H1 (cell line): ENCODE data around the gene CDX2. TPM values are rescaled to one million over a fixed set of nuclear protein-coding genes. Genes with fewer than 3 reads are reported as not detected.

Experiments
- CTCF ChIA-PET: fragments of 300-600 bp; sonication (Branson Sonifier 250); formaldehyde crosslinking; loops from one replicate; lab custom pipeline; 2021; ENCODE audit not compliant: partially characterized antibody; lab: Charles Lee
- POLR2A ChIA-PET: fragments of 300-600 bp; sonication (Branson Sonifier 250); formaldehyde crosslinking; loops from one replicate; lab custom pipeline; 2021; ENCODE audit warnings: inconsistent platforms; ENCODE audit not compliant: partially characterized antibody; lab: Charles Lee
- DNase-seq, 2 experiments: peaks; one replicate each; pipeline versions ENCODE4 v3.0.0 to v3.0.0-alpha.2; 2010 to 2022; ENCODE audit warnings: low spot score in 2 of 2, low read depth in 1 of 2, mixed read lengths in 1 of 2
- FAIRE-seq: peaks from 2 replicates; lab custom pipeline; 2011; peaks lifted over from hg19 to GRCh38; lab: Jason Lieb, UNC
- H2AFZ ChIP-seq: 2 replicates; pipeline ENCODE4 v1.8.1; 2012; ENCODE audit warnings: low read length, inconsistent platforms
- H2AK5ac ChIP-seq: 2 replicates; pipeline ENCODE4 v1.6.1; 2013; ENCODE audit warnings: low read depth, low read length
- H2BK120ac ChIP-seq: replicated peaks from 2 replicates; pipeline ENCODE3; 2013; ENCODE audit warnings: low read depth, low read length, inconsistent platforms
- H2BK12ac ChIP-seq: 2 replicates; pipeline ENCODE4 v1.6.1; 2013; ENCODE audit warnings: low read depth, low read length
- H2BK15ac ChIP-seq: 2 replicates; pipeline ENCODE4 v1.6.1; 2013; ENCODE audit warnings: low read length
- H2BK20ac ChIP-seq: 2 replicates; pipeline ENCODE4 v1.6.1; 2013; ENCODE audit warnings: low read length
- H2BK5ac ChIP-seq: 2 replicates; pipeline ENCODE4 v1.6.1; 2013; ENCODE audit warnings: low read depth, low read length
- H3K14ac ChIP-seq: 2 replicates; pipeline ENCODE4 v1.6.1; 2013; ENCODE audit warnings: inconsistent platforms; ENCODE audit not compliant: insufficient read length
- H3K18ac ChIP-seq: 2 replicates; pipeline ENCODE4 v1.6.1; 2013; ENCODE audit warnings: low read length; ENCODE audit errors: extremely low read depth
- H3K23ac ChIP-seq: 2 replicates; pipeline ENCODE4 v1.6.1; 2013; ENCODE audit warnings: inconsistent platforms; ENCODE audit not compliant: insufficient read length
- H3K23me2 ChIP-seq: 2 replicates; pipeline ENCODE4 v1.6.1; 2013; ENCODE audit warnings: low read depth, low read length
- H3K27ac ChIP-seq: 2 replicates; pipeline ENCODE4 v1.6.1; 2011; ENCODE audit warnings: low read depth, low read length, inconsistent platforms
- H3K27me3 ChIP-seq, 4 experiments: replicated peaks in 1 of 4; 1 replicate in 1 of 4; 2 replicates in 3 of 4; pipeline versions ENCODE4 v1.6.1 to v1.8.1; 2011 to 2013; ENCODE audit warnings: low read length in 3 of 4, mild to moderate bottlenecking in 3 of 4, inconsistent platforms in 2 of 4, mixed read lengths in 2 of 4, moderate library complexity in 1 of 4; ENCODE audit not compliant: control insufficient read depth in 3 of 4, insufficient read depth in 3 of 4; ENCODE audit errors: extremely low read depth in 1 of 4
- H3K36me3 ChIP-seq, 4 experiments: 2 replicates each; pipeline versions ENCODE4 v1.6.1 to v1.8.1; 2011 to 2013; ENCODE audit warnings: mild to moderate bottlenecking in 4 of 4, low read length in 3 of 4, moderate library complexity in 2 of 4, control low read depth in 1 of 4, inconsistent platforms in 1 of 4; ENCODE audit not compliant: insufficient read depth in 4 of 4, control insufficient read depth in 2 of 4
- H3K4ac ChIP-seq: replicated peaks from 2 replicates; pipeline ENCODE3; 2013; ENCODE audit warnings: low read length, low read depth, mixed read lengths, inconsistent platforms; ENCODE audit not compliant: insufficient read length
- H3K4me1 ChIP-seq, 4 experiments: replicated peaks in 1 of 4; 1 replicate in 1 of 4; 2 replicates in 3 of 4; pipeline versions ENCODE4 v1.6.1 to v1.8.1; 2011 to 2013; ENCODE audit warnings: low read length in 3 of 4, inconsistent platforms in 2 of 4, mixed read lengths in 1 of 4; ENCODE audit not compliant: insufficient read depth in 4 of 4, control insufficient read depth in 3 of 4
- H3K4me2 ChIP-seq, 2 experiments: 2 replicates each; pipeline versions ENCODE4 v1.6.1 to v1.8.1; 2011 to 2013; ENCODE audit warnings: low read depth in 2 of 2, low read length in 2 of 2, control low read depth in 1 of 2, inconsistent platforms in 1 of 2, mild to moderate bottlenecking in 1 of 2; ENCODE audit not compliant: insufficient read depth in 1 of 2
- H3K4me3 ChIP-seq, 4 experiments: fragments of 200-600, 300-600 bp in 1 of 4; sonication (generic), shearing (Covaris generic), sonication (Bioruptor Twin) in 1 of 4; 2 replicates each; pipeline versions ENCODE4 v1.5.1 to v1.8.1; 2011 to 2016; ENCODE audit warnings: low read length in 4 of 4, low read depth in 3 of 4, control low read depth in 2 of 4, inconsistent platforms in 2 of 4, mild to moderate bottlenecking in 2 of 4, mixed read lengths in 1 of 4, moderate library complexity in 1 of 4; ENCODE audit not compliant: insufficient read depth in 2 of 4; ENCODE audit errors: extremely low read depth in 1 of 4
- H3K56ac ChIP-seq: replicated peaks from 2 replicates; pipeline ENCODE3; 2013; ENCODE audit warnings: low read depth, mild to moderate bottlenecking, mixed read lengths, low read length, inconsistent platforms; ENCODE audit not compliant: insufficient read length
- H3K79me1 ChIP-seq: 2 replicates; pipeline ENCODE4 v1.6.1; 2013; ENCODE audit warnings: low read depth, low read length, control low read depth
- H3K79me2 ChIP-seq, 2 experiments: 2 replicates each; pipeline versions ENCODE4 v1.6.1 to v1.8.1; 2012 to 2013; ENCODE audit warnings: low read length in 2 of 2, mild to moderate bottlenecking in 2 of 2, inconsistent platforms in 1 of 2; ENCODE audit not compliant: insufficient read depth in 2 of 2, control insufficient read depth in 1 of 2
- H3K9ac ChIP-seq, 4 experiments: replicated peaks in 1 of 4; 1 replicate in 1 of 4; 2 replicates in 3 of 4; pipeline versions ENCODE4 v1.6.1 to v1.8.1; 2011 to 2013; ENCODE audit warnings: low read depth in 3 of 4, low read length in 3 of 4, control low read depth in 2 of 4, mild to moderate bottlenecking in 2 of 4, moderate library complexity in 2 of 4, inconsistent platforms in 1 of 4; ENCODE audit errors: extremely low read depth in 1 of 4
- H3K9me3 ChIP-seq, 2 experiments: 2 replicates each; pipeline versions ENCODE4 v1.6.1 to v1.8.1; 2012 to 2013; ENCODE audit warnings: mild to moderate bottlenecking in 2 of 2, moderate library complexity in 2 of 2, control low read depth in 1 of 2, inconsistent platforms in 1 of 2, low read depth in 1 of 2, low read length in 1 of 2, mixed read lengths in 1 of 2; ENCODE audit not compliant: insufficient read depth in 2 of 2
- H4K20me1 ChIP-seq, 2 experiments: replicated peaks in 1 of 2; 2 replicates each; pipeline versions ENCODE3 to v1.8.1; 2011 to 2013; ENCODE audit warnings: inconsistent platforms in 2 of 2, low read length in 2 of 2, mild to moderate bottlenecking in 1 of 2; ENCODE audit not compliant: insufficient read depth in 2 of 2, control insufficient read depth in 1 of 2
- H4K5ac ChIP-seq: 2 replicates; pipeline ENCODE4 v1.6.1; 2013; ENCODE audit warnings: low read length, low read depth, mixed read lengths, inconsistent platforms; ENCODE audit not compliant: insufficient read length
- H4K8ac ChIP-seq: 2 replicates; pipeline ENCODE4 v1.8.0; 2013; ENCODE audit warnings: mild to moderate bottlenecking, moderate library complexity, low read length, inconsistent platforms; ENCODE audit not compliant: insufficient read depth; ENCODE audit errors: extremely low read depth
- H4K91ac ChIP-seq: replicated peaks from 2 replicates; pipeline ENCODE3; 2013; ENCODE audit warnings: low read length, mixed read lengths, inconsistent platforms; ENCODE audit not compliant: insufficient read length
- EZH2 ChIP-seq: fragments of 200-600 bp; sonication (generic); IDR thresholded peaks from 2 replicates; pipeline ENCODE4 v1.7.1; 2012; ENCODE audit warnings: low read depth, mild to moderate bottlenecking, moderate library complexity, low read length, inconsistent platforms; ENCODE audit not compliant: severe bottlenecking
- RBBP5 ChIP-seq: IDR thresholded peaks from 2 replicates; pipeline ENCODE4 v1.7.1; 2012; ENCODE audit warnings: low read depth, mild to moderate bottlenecking, inconsistent platforms, low read length, moderate library complexity, borderline replicate concordance
- RNF2 ChIP-seq: fragments of 200-900, 300-1000 bp; sonication (generic); IDR thresholded peaks from 2 replicates; pipeline ENCODE4 v1.7.1; 2016; ENCODE audit warnings: borderline replicate concordance, low read depth, mild to moderate bottlenecking, antibody characterized with exemption, low read length; ENCODE audit not compliant: poor library complexity, severe bottlenecking; ENCODE audit errors: missing control alignments
- SP1 ChIP-seq: IDR thresholded peaks from 2 replicates; pipeline ENCODE4 v1.6.1; 2011; ENCODE audit warnings: low read depth, low read length
- SUZ12 ChIP-seq: fragments of 200-600 bp; sonication (generic); IDR thresholded peaks from 2 replicates; pipeline ENCODE4 v1.6.1; 2012; ENCODE audit warnings: mild to moderate bottlenecking, inconsistent platforms, low read length, moderate library complexity, mixed read lengths
- TCF12 ChIP-seq: IDR thresholded peaks from 2 replicates; pipeline ENCODE4 v1.6.1; 2011; ENCODE audit warnings: low read depth, mild to moderate bottlenecking, low read length
- YY1 ChIP-seq: IDR thresholded peaks from 2 replicates; pipeline ENCODE4 v1.6.1; 2011; ENCODE audit warnings: low read depth, mild to moderate bottlenecking, low read length
- WGBS, 2 experiments: shearing (Covaris generic) in 1 of 2; methylation state at CpG; one replicate each; pipeline versions ENCODE4 v1.1.6 to v1.1.7; 2013 to 2015; ENCODE audit warnings: low lambda C conversion rate in 2 of 2, mixed read lengths in 2 of 2, inconsistent platforms in 1 of 2, low coverage in 1 of 2, missing lambda C conversion rate in 1 of 2; ENCODE audit not compliant: insufficient replicate concordance in 2 of 2, insufficient coverage in 1 of 2, insufficient read length in 1 of 2; ENCODE audit errors: extremely low coverage in 1 of 2, missing lambda C conversion rate in 1 of 2; 5-methylcytosine and 5-hydroxymethylcytosine counted together
- polyA plus RNA-seq, 7 experiments: library from polyadenylated mRNA; depleted of rRNA in 3 of 7; stranded (reverse) in 5 of 7; unstranded in 2 of 7; fragments of >200 nt in 5 of 7; fragments of 200-250 nt in 2 of 7; gene quantifications; 1 replicate in 5 of 7; 2 replicates in 1 of 7; 4 replicates in 1 of 7; pipeline versions ENCODE4 v1.2.1 to v1.2.3, GENCODE V29; 2011 to 2013; ENCODE audit warnings: missing spikeins in 2 of 7, mixed read lengths in 2 of 7
- total RNA-seq: library from RNA; stranded (reverse); fragmentation: NEBNext Ultra II Directional; extraction: Animal tissue kit (Norgen Biotek cat#: 25700); gene quantifications from 2 replicates; pipeline ENCODE4 v1.2.1, GENCODE V29; 2021

The CDX2 gene
- total and polyA plus RNA-seq, 2 of the 8 experiments (the other 6 are each of a cell fraction or from before 2014, with no cell fraction given): 0.09 TPM; not detected in 1

DNA sequence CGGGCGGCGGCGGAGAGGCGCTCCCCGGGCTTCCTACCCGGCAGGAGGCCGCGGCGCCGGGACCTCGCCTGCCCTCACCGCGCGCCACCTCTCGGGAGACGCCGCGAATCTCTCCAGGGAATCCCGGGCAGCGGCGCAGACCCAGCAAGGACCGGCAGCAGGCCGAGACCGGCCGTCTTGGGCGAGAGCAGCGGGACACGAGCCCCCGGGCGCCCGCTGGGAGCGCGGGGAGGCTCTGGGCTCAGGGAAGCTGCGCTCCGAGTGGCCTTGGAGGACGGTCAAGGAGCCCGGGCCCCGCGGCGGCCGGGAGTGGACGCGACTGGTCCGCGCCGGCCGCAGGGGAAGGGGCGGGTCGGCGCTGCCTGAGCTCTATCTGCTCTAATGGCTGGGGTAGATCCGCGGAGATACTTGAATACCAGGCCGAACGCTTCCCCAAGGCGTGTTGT is 14.7 kb downstream of the CDX2 start:
- Histone ChIP-seq H3K4me2 (peak overlapping the region; percentile 2 to 88), H4K91ac (no peak overlapping the region), H3K79me2 (no peaks in the 10 kb centered on the region), H2BK12ac (no peak overlapping the region), H3K18ac (no peak overlapping the region), H3K27ac (no peak overlapping the region), H2BK5ac (no peak overlapping the region), H3K4me3 (peak overlapping the region; percentile 5 to 61 (median 42); a peak in 7 of 8 replicates), H3K23me2 (peaks cover 1% of the 10 kb centered on the region; the same call in 1 of the 2 replicates), H3K4me1 (peaks cover 0 to 5% (median 3%) of the 10 kb centered on the region in 4 experiments; a peak in 4 of 7 replicates), H2AK5ac (no peak overlapping the region), H2BK20ac (no peak overlapping the region), H3K79me1 (no peaks in the 10 kb centered on the region), H2AFZ (no peak overlapping the region), H2BK120ac (no peak overlapping the region), H3K23ac (no peak overlapping the region), H3K36me3 (no peaks in the 10 kb centered on the region; a peak in 1 of 8 replicates), H3K9me3 (no peaks in the 10 kb centered on the region; a peak in 1 of 4 replicates), H3K56ac (no peak overlapping the region), H3K27me3 (peaks cover 62 to 91% (median 79%) of the 10 kb centered on the region in 4 experiments), H4K20me1 (peaks cover 8 to 15% of the 10 kb centered on the region in 2 experiments), H2BK15ac (no peak overlapping the region), H4K5ac (no peak overlapping the region), H3K9ac (no peak overlapping the region), H3K4ac (no peak overlapping the region), H3K14ac (no peak overlapping the region), H4K8ac (no peak overlapping the region)
- ChIA-PET POLR2A (interaction anchor here (0.9 to 1.5 kb wide), 3 partner anchors 11 to 334 kb away, joined by 3 to 6 read pairs (median 3); no protein-coding TSS in a partner anchor), CTCF (interaction anchor here (0.6 to 8.6 kb wide), 44 partner anchors 9 to 592 kb away, joined by 3 to 150 read pairs (median 6); partner anchors contain the start of genes CDX2, PDX1 and URAD)
- WGBS, 2 experiments: 4% methylated on average over 44 of the region's 56 CpGs; no CpG with 5 or more reads in 1 of the 2 experiments
- no peak for FAIRE-seq
- peak in 1 of 2 experiments; percentile 75 for DNase-seq
- TF ChIP-seq RBBP5 (0 out of 2 replicates have a peak, but pooled peaks have one; percentile 21), EZH2 (peak; percentile 81), SP1 (no peak), TCF12 (peak; percentile 45; the same call in 1 of the 2 replicates), RNF2 (peak; percentile 66), YY1 (no peak), SUZ12 (peak; percentile 87)
